Transverse colon (tissue), 4 donors: Measurements from ENCODE around the gene SERPINF2. TPM values are rescaled to one million over a fixed set of nuclear protein-coding genes. Genes with fewer than 3 reads are reported as not detected.

Experiments
- DNase-seq: peaks from one replicate; pipeline ENCODE4 v3.0.0-alpha.2; 2019
- H3K27ac ChIP-seq, 4 donors: fragments of 200-600 bp; sonication (generic); 2 replicates each; pipeline ENCODE4 v1.5.1; 2016 to 2018; ENCODE audit warnings: inconsistent platforms in 4 of 4
- H3K27me3 ChIP-seq: fragments of 200-600 bp; sonication (generic); 2 replicates; pipeline ENCODE4 v1.5.1; 2017; ENCODE audit warnings: inconsistent platforms
- H3K36me3 ChIP-seq, 4 donors: fragments of 200-600 bp; sonication (generic); 2 replicates each; pipeline ENCODE4 v1.5.1; 2017 to 2019; ENCODE audit warnings: inconsistent platforms in 4 of 4
- H3K4me1 ChIP-seq, 4 donors: fragments of 200-600 bp; sonication (generic); 2 replicates each; pipeline ENCODE4 v1.5.1; 2017 to 2020; ENCODE audit warnings: inconsistent platforms in 4 of 4
- H3K4me3 ChIP-seq, 4 donors: fragments of 200-600 bp; sonication (generic); 1 replicate in 1 of 4; 2 replicates in 3 of 4; pipeline versions ENCODE4 v1.5.1 to v1.6.1; 2017 to 2019; ENCODE audit warnings: inconsistent platforms in 4 of 4
- H3K9me3 ChIP-seq, 2 donors: fragments of 200-600 bp; sonication (generic); 2 replicates each; pipeline ENCODE4 v1.5.1; 2017 to 2019; ENCODE audit warnings: inconsistent platforms in 2 of 2
- CTCF ChIP-seq, 5 experiments: fragments of 200-600 bp in 3 of 5; fragments of 450-650 bp in 2 of 5; sonication (generic) in 3 of 5; IDR thresholded peaks; 1 replicate in 2 of 5; 2 replicates in 3 of 5; pipeline ENCODE4 v1.5.1; 2016 to 2017; ENCODE audit warnings: antibody characterized with exemption in 5 of 5, inconsistent platforms in 3 of 5, mild to moderate bottlenecking in 2 of 5, moderate library complexity in 1 of 5
- EP300 ChIP-seq: sonication (generic); formaldehyde crosslinking; IDR thresholded peaks from one replicate; pipeline ENCODE4 v1.6.1; 2017; ENCODE audit warnings: antibody characterized with exemption, low read depth
- POLR2A ChIP-seq: fragments of 450-650 bp; IDR thresholded peaks from one replicate; pipeline ENCODE4 v1.6.1; 2016; ENCODE audit warnings: antibody characterized with exemption, mild to moderate bottlenecking, moderate library complexity
- POLR2AphosphoS5 ChIP-seq, 3 donors: sonication (generic); formaldehyde crosslinking; IDR thresholded peaks; one replicate each; pipeline ENCODE4 v1.6.1; 2016; ENCODE audit warnings: antibody characterized with exemption in 3 of 3
- WGBS, 2 donors: methylation state at CpG; one replicate each; pipeline ENCODE4 v1.1.5; 2018; ENCODE audit warnings: low coverage in 1 of 2; 5-methylcytosine and 5-hydroxymethylcytosine counted together
- in situ Hi-C, 4 donors: fragments of 200-750 bp; cut with MboI; loops; one replicate each; pipeline versions ENCODE4 v1.15.0 to v1.15.1; 2017; ENCODE audit warnings: low sequenced_read_pairs in 3 of 4, low pct_ligation_motif_present in 1 of 4, low pct_unique_long_range_greater_than_20kb in 1 of 4
- intact Hi-C: fragments of 100-400 bp; cut with DNase I; formaldehyde crosslinking; loops from one replicate; pipeline ENCODE4 v1.15.1; 2023; ENCODE audit warnings: low total_unique reads
- total RNA-seq, 4 donors: library from RNA; depleted of rRNA; stranded (reverse); fragments of >200 nt; gene quantifications; one replicate each; pipeline ENCODE4 v1.1.0, GENCODE V29; 2016

Gene SERPINF2
- total RNA-seq, 4 donors from 2014 or later = 3.2 to 10.5 (median 3.4) TPM; not detected in 1

- peaks cover 0 to 8% (median 4%) of the 10 kb centered on the region in 4 donors for H3K36me3 ChIP-seq
- DNase-seq = peak; percentile 98
- peak overlapping the region; percentile 98 to 99 (median 98) for H3K27ac ChIP-seq
- TF ChIP-seq EP300 = peak; percentile 44
- TF ChIP-seq CTCF (IDR thresholded peaks at IDR 0.05) = no peak
- no peak for TF ChIP-seq POLR2A
- peak; percentile 77 to 90 (median 79) for TF ChIP-seq POLR2AphosphoS5 (IDR thresholded peaks at IDR 0.05)
- H3K9me3 ChIP-seq = no peaks in the 10 kb centered on the region
- H3K4me3 ChIP-seq = peak overlapping the region; percentile 72 to 97 (median 87)
- in situ Hi-C loops (loop anchor here in 2 of 4 donors (25.0 kb wide), 2 partner anchors 98 to 323 kb away; partner anchors contain the start of genes DPH1 (in 1 of the 2), OVCA2 (in 1 of the 2) and RTN4RL1 (in 1 of the 2)), intact Hi-C loops (loop anchor here (10.0 kb wide), 1 partner anchor 60 kb away; no protein-coding TSS in a partner anchor)
- H3K4me1 ChIP-seq = peaks cover 25 to 52% (median 40%) of the 10 kb centered on the region in 4 donors
- no peaks in the 10 kb centered on the region for H3K27me3 ChIP-seq
- 0 to 15% methylated on average over 5 to 19 of the region's 19 CpGs for WGBS, 2 donors
These were observed 28.2 kb upstream of the SERPINF2 start for GRCh38 chr17:1714427-1714979.

GRCh38 chr17:1714980-1715802 lies 27.5 kb upstream of the SERPINF2 start:
- H3K27me3 ChIP-seq = no peaks in the 10 kb centered on the region
- TF ChIP-seq EP300 (no peak), POLR2AphosphoS5 (IDR thresholded peaks at IDR 0.05) (peak; percentile 66 to 85 (median 85)), POLR2A (peak; percentile 68)
- H3K9me3 ChIP-seq = no peaks in the 10 kb centered on the region
- in situ Hi-C loops = loop anchor here in 2 of 4 donors (25.0 kb wide), 2 partner anchors 97 to 322 kb away; partner anchors contain the start of genes DPH1 (in 1 of the 2), OVCA2 (in 1 of the 2) and RTN4RL1 (in 1 of the 2)
- peak overlapping the region; percentile 72 to 97 (median 87) for H3K4me3 ChIP-seq
- peaks cover 0 to 8% (median 4%) of the 10 kb centered on the region in 4 donors for H3K36me3 ChIP-seq
- intact Hi-C loops = loop anchor here (5.0 to 10.0 kb wide), 2 partner anchors 60 to 67 kb away; no protein-coding TSS in a partner anchor
- H3K4me1 ChIP-seq = peaks cover 24 to 48% (median 38%) of the 10 kb centered on the region in 4 donors
- 8% methylated on average over 24 of the region's 32 CpGs; no CpG with 5 or more reads in 1 of the 2 donors for WGBS, 2 donors
- peak; percentile 91 for DNase-seq
- peak overlapping the region; percentile 98 to 99 (median 98) for H3K27ac ChIP-seq

GRCh38 chr17:1715803-1716075 lies 26.9 kb upstream of the SERPINF2 start:
- peaks cover 0 to 8% (median 4%) of the 10 kb centered on the region in 4 donors for H3K36me3 ChIP-seq

More at GRCh38 chr17:1715803-1716075, 26.9 kb upstream of the SERPINF2 start:
- intact Hi-C loops (loop anchor here (5.0 to 10.0 kb wide), 2 partner anchors 61 to 67 kb away; no protein-coding TSS in a partner anchor), in situ Hi-C loops (loop anchor here in 2 of 4 donors (25.0 kb wide), 2 partner anchors 97 to 322 kb away; partner anchors contain the start of genes DPH1 (in 1 of the 2), OVCA2 (in 1 of the 2) and RTN4RL1 (in 1 of the 2))
- no peak for TF ChIP-seq POLR2AphosphoS5 (IDR thresholded peaks at IDR 0.05)
- no peak for TF ChIP-seq POLR2A
- TF ChIP-seq CTCF (IDR thresholded peaks at IDR 0.05) = no peak
- no peak for TF ChIP-seq EP300
- no peak for DNase-seq
- Histone ChIP-seq H3K27ac (peak overlapping the region; percentile 98 to 99 (median 98)), H3K9me3 (no peaks in the 10 kb centered on the region), H3K4me3 (peak overlapping the region; percentile 72 to 97 (median 87)), H3K27me3 (no peaks in the 10 kb centered on the region), H3K4me1 (peaks cover 22 to 49% (median 38%) of the 10 kb centered on the region in 4 donors)
- WGBS, 2 donors = 1% methylated on average over 18 of the region's 23 CpGs; no CpG with 5 or more reads in 1 of the 2 donors
